ENCODE measurements around the gene CABLES2.

CABLES2 gene

GRCh38 chr20:62348604-62349003 lies 58.5 kb downstream of the CABLES2 start:
- TF ChIP-seq TCF12 (IDR thresholded peaks at IDR 0.05; ENCODE audit: low read depth), result no peak
- TF ChIP-seq CEBPB (IDR thresholded peaks at IDR 0.05), result no peak
- TF ChIP-seq FOXM1 (IDR thresholded peaks at IDR 0.05; ENCODE audit: borderline replicate concordance, low read depth), result no peak
- no peak for TF ChIP-seq CREB1 (IDR thresholded peaks at IDR 0.05; ENCODE audit: low read depth)
- no peak for TF ChIP-seq YY1 (IDR thresholded peaks at IDR 0.05; ENCODE audit: low read depth)
- TF ChIP-seq EGR1 (IDR thresholded peaks at IDR 0.05), result no peak
- no peak for TF ChIP-seq RAD21 (IDR thresholded peaks at IDR 0.05; ENCODE audit: low read depth)

- TF ChIP-seq FOXM1 (IDR thresholded peaks at IDR 0.05; ENCODE audit: borderline replicate concordance, low read depth), result no peak
- TF ChIP-seq NFIC (IDR thresholded peaks at IDR 0.05), result no peak
- TF ChIP-seq REST (IDR thresholded peaks at IDR 0.05; ENCODE audit: low read depth), result no peak
- TF ChIP-seq CREB1 (IDR thresholded peaks at IDR 0.05; ENCODE audit: low read depth), result no peak
- no peak for TF ChIP-seq TAF1 (IDR thresholded peaks at IDR 0.05; ENCODE audit: low read depth)
- TF ChIP-seq EP300 (IDR thresholded peaks at IDR 0.05; ENCODE audit: borderline replicate concordance), result no peak
- no peak for TF ChIP-seq EGR1 (IDR thresholded peaks at IDR 0.05)
- TF ChIP-seq YY1 (IDR thresholded peaks at IDR 0.05; ENCODE audit: low read depth), result no peak
These were observed 59.6 kb downstream of the CABLES2 start for GRCh38 chr20:62347445-62347844.

GRCh38 chr20:62347151-62347404 lies 60.0 kb downstream of the CABLES2 start:
- no peak for TF ChIP-seq TCF12 (IDR thresholded peaks at IDR 0.05; ENCODE audit: low read depth)
- no peak for TF ChIP-seq REST (IDR thresholded peaks at IDR 0.05; ENCODE audit: low read depth)
- no peak for TF ChIP-seq CEBPB (IDR thresholded peaks at IDR 0.05)
- TF ChIP-seq TAF1 (IDR thresholded peaks at IDR 0.05; ENCODE audit: low read depth), result no peak
- TF ChIP-seq EGR1 (IDR thresholded peaks at IDR 0.05), result no peak
- TF ChIP-seq NFIC (IDR thresholded peaks at IDR 0.05), result no peak
- no peak for TF ChIP-seq TEAD4 (IDR thresholded peaks at IDR 0.05)
- TF ChIP-seq CREB1 (IDR thresholded peaks at IDR 0.05; ENCODE audit: low read depth), result no peak
- TF ChIP-seq ZBTB7A (IDR thresholded peaks at IDR 0.05; ENCODE audit: low read depth), result no peak
- TF ChIP-seq USF1 (IDR thresholded peaks at IDR 0.05), result no peak
- TF ChIP-seq YY1 (IDR thresholded peaks at IDR 0.05; ENCODE audit: low read depth), result no peak
- TF ChIP-seq EP300 (IDR thresholded peaks at IDR 0.05; ENCODE audit: borderline replicate concordance), result no peak

- TF ChIP-seq TCF12 (IDR thresholded peaks at IDR 0.05; ENCODE audit: low read depth), result no peak
- no peak for TF ChIP-seq TEAD4 (IDR thresholded peaks at IDR 0.05)
- TF ChIP-seq FOXM1 (IDR thresholded peaks at IDR 0.05; ENCODE audit: borderline replicate concordance, low read depth), result no peak
- TF ChIP-seq RAD21 (IDR thresholded peaks at IDR 0.05; ENCODE audit: low read depth), result no peak
- no peak for TF ChIP-seq TAF1 (IDR thresholded peaks at IDR 0.05; ENCODE audit: low read depth)
- TF ChIP-seq CREB1 (IDR thresholded peaks at IDR 0.05; ENCODE audit: low read depth), result no peak
- TF ChIP-seq NFIC (IDR thresholded peaks at IDR 0.05), result no peak
These were observed 60.5 kb downstream of the CABLES2 start for GRCh38 chr20:62346398-62347150.

GRCh38 chr20:62345681-62346370 lies 61.3 kb downstream of the CABLES2 start:
- TF ChIP-seq ZBTB7A (IDR thresholded peaks at IDR 0.05; ENCODE audit: low read depth), result no peak
- TF ChIP-seq TAF1 (IDR thresholded peaks at IDR 0.05; ENCODE audit: low read depth), result no peak
- TF ChIP-seq CREB1 (IDR thresholded peaks at IDR 0.05; ENCODE audit: low read depth), result no peak
- no peak for TF ChIP-seq CEBPB (IDR thresholded peaks at IDR 0.05)
- TF ChIP-seq YY1 (IDR thresholded peaks at IDR 0.05; ENCODE audit: low read depth), result no peak
- TF ChIP-seq TEAD4 (IDR thresholded peaks at IDR 0.05), result no peak
- no peak for TF ChIP-seq USF1 (IDR thresholded peaks at IDR 0.05)
- no peak for TF ChIP-seq EP300 (IDR thresholded peaks at IDR 0.05; ENCODE audit: borderline replicate concordance)
- no peak for TF ChIP-seq TCF12 (IDR thresholded peaks at IDR 0.05; ENCODE audit: low read depth)

GRCh38 chr20:62344782-62345181 lies 62.3 kb downstream of the CABLES2 start:
- TF ChIP-seq FOXM1 (IDR thresholded peaks at IDR 0.05; ENCODE audit: borderline replicate concordance, low read depth) (no peak), TAF1 (IDR thresholded peaks at IDR 0.05; ENCODE audit: low read depth) (no peak), RAD21 (IDR thresholded peaks at IDR 0.05; ENCODE audit: low read depth) (no peak), USF1 (IDR thresholded peaks at IDR 0.05) (no peak), TCF12 (IDR thresholded peaks at IDR 0.05; ENCODE audit: low read depth) (no peak), ZBTB7A (IDR thresholded peaks at IDR 0.05; ENCODE audit: low read depth) (no peak), EP300 (IDR thresholded peaks at IDR 0.05; ENCODE audit: borderline replicate concordance) (no peak), CREB1 (IDR thresholded peaks at IDR 0.05; ENCODE audit: low read depth) (no peak), YY1 (IDR thresholded peaks at IDR 0.05; ENCODE audit: low read depth) (no peak), MAX (IDR thresholded peaks at IDR 0.05) (no peak), EGR1 (IDR thresholded peaks at IDR 0.05) (no peak)
